ENCODE measurements around the gene AGT. TPM values are rescaled to one million over a fixed set of nuclear protein-coding genes. Genes with fewer than 3 reads are reported as not detected.

The AGT gene
- total RNA-seq, 3 donors from 2014 or later (not counting 1 experiment from before 2014, with no cell fraction given) = not detected

- Histone ChIP-seq H3K4me1 (ENCODE audit: control insufficient read depth, insufficient read depth, low read length) (peaks cover 28% of the 10 kb centered on the region), H3K27me3 (ENCODE audit: control insufficient read depth, insufficient read depth, low read length) (no peaks in the 10 kb centered on the region), H3K9me3 (ENCODE audit: control insufficient read depth, insufficient read depth, low read length) (no peaks in the 10 kb centered on the region), H3K4me3 (ENCODE audit: low read length) (no peak overlapping the region), H3K36me3 (ENCODE audit: control insufficient read depth, insufficient read depth, low read length) (no peaks in the 10 kb centered on the region), H3K27ac (ENCODE audit: low read length) (no peak overlapping the region)
- no peak overlapping the region for H3K4me3 Mint-ChIP-seq
- TF ChIP-seq CTCF (IDR thresholded peaks at IDR 0.05) = no peak
- DNase-seq (no peak), ATAC-seq (no peak)
- peaks cover 0 to 2% of the 10 kb centered on the region in 2 donors for H3K27me3 Mint-ChIP-seq (ENCODE audit: low read depth in 2 of 2)
- H3K4me1 Mint-ChIP-seq = peaks cover 9 to 17% of the 10 kb centered on the region in 2 donors
- H3K27ac Mint-ChIP-seq = no peak overlapping the region
- no peaks in the 10 kb centered on the region for H3K36me3 Mint-ChIP-seq
- 92% methylated on average over 8 of the region's 8 CpGs for WGBS (ENCODE audit: insufficient coverage)
- intact Hi-C loops (cut with micrococcal nuclease) = no loop called here
- H3K9me3 Mint-ChIP-seq = no peaks in the 10 kb centered on the region
These were observed 10.1 kb downstream of the AGT start for GRCh38 chr1:230703679-230704385.

GRCh38 chr1:230702934-230703678 is 10.8 kb downstream of the AGT start:
- H3K27me3 ChIP-seq (ENCODE audit: control insufficient read depth, insufficient read depth, low read length) = no peaks in the 10 kb centered on the region
- Mint-ChIP-seq H3K36me3 (no peaks in the 10 kb centered on the region), H3K9me3 (no peaks in the 10 kb centered on the region), H3K4me3 (no peak overlapping the region), H3K27me3 (ENCODE audit: low read depth in 2 of 2) (peaks cover 0 to 2% of the 10 kb centered on the region in 2 donors), H3K27ac (no peak overlapping the region), H3K4me1 (peaks cover 6 to 10% of the 10 kb centered on the region in 2 donors)
- TF ChIP-seq CTCF (IDR thresholded peaks at IDR 0.05) = no peak
- H3K27ac ChIP-seq (ENCODE audit: low read length) = no peak overlapping the region
- H3K4me3 ChIP-seq (ENCODE audit: low read length) = no peak overlapping the region
- peaks cover 25% of the 10 kb centered on the region for H3K4me1 ChIP-seq (ENCODE audit: control insufficient read depth, insufficient read depth, low read length)
- ATAC-seq (peak in 2 of 3 donors; percentile 10 to 12), DNase-seq (no peak)
- no peaks in the 10 kb centered on the region for H3K36me3 ChIP-seq (ENCODE audit: control insufficient read depth, insufficient read depth, low read length)
- 79% methylated on average over 14 of the region's 14 CpGs for WGBS (ENCODE audit: insufficient coverage)
- intact Hi-C loops (cut with micrococcal nuclease) = no loop called here
- no peaks in the 10 kb centered on the region for H3K9me3 ChIP-seq (ENCODE audit: control insufficient read depth, insufficient read depth, low read length)

DNA sequence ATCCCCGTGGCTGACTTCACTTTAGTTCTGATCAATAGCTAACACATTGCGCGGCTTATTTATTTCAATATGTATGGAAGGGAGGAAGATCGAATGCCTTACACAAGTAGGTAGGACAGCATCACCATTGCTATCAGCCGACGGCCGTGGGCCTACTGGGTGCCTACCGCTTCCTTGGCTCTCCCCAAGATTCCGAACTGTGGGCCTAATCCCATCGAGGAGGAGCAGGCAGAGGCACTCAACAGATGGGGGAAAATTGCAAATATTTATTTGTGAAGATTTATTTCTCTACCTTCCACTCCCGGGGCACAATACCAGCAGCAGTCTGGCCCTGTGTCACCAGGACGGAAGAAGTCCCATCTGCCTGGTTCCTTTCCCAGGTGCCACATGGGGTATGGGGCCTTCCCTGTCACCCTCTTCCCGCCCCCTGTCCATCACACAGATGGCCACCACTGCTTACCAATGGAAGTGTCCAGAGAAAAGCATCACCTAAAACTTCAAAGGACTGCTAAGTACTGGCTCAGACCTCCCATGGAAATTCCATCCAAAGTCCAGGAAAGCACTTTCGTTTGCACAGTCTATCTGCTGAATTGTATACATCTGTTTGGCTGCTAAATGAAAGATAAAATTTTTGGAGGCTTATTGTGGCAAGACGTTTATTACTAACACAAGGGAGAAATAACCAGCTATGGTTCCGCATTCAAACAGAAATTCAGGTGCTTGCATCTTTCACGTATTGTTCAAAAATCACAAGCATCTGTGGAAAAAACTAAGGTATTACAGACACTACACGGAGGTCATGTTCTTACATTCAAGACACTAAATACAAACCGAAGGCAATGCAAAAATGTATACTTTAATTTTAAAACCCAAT is 11.8 kb downstream of the AGT start:
- 88% methylated on average over 18 of the region's 19 CpGs for WGBS (ENCODE audit: insufficient coverage)

More for the DNA sequence above, 11.8 kb downstream of the AGT start:
- Mint-ChIP-seq H3K4me3 (no peak overlapping the region), H3K9me3 (no peaks in the 10 kb centered on the region), H3K27me3 (ENCODE audit: low read depth in 2 of 2) (no peaks in the 10 kb centered on the region), H3K27ac (no peak overlapping the region), H3K36me3 (no peaks in the 10 kb centered on the region), H3K4me1 (no peaks in the 10 kb centered on the region)
- Histone ChIP-seq H3K4me3 (ENCODE audit: low read length) (no peak overlapping the region), H3K36me3 (ENCODE audit: control insufficient read depth, insufficient read depth, low read length) (no peaks in the 10 kb centered on the region), H3K27me3 (ENCODE audit: control insufficient read depth, insufficient read depth, low read length) (no peaks in the 10 kb centered on the region), H3K9me3 (ENCODE audit: control insufficient read depth, insufficient read depth, low read length) (no peaks in the 10 kb centered on the region), H3K27ac (ENCODE audit: low read length) (no peak overlapping the region), H3K4me1 (ENCODE audit: control insufficient read depth, insufficient read depth, low read length) (peaks cover 18% of the 10 kb centered on the region)
- intact Hi-C loops (cut with micrococcal nuclease) = no loop called here
- DNase-seq (no peak), ATAC-seq (no peak)
- no peak for TF ChIP-seq CTCF (IDR thresholded peaks at IDR 0.05)

Measured in natural killer cell (primary cell).